Loucy (cell line): ENCODE measurements around the gene RAD50.

Experiments used
- CTCF ChIP-seq: fragments of 200-600 bp; sonication (generic); conservative IDR thresholded peaks from 2 replicates; pipeline ENCODE4 v1.5.1; 2014; ENCODE audit warnings: mild to moderate bottlenecking, antibody characterized with exemption, low read length
- EZH2phosphoT487 ChIP-seq: fragments of 200-600 bp; IDR thresholded peaks from 2 replicates; pipeline ENCODE4 v1.6.1; 2018; ENCODE audit warnings: antibody characterized with exemption, mild to moderate bottlenecking, moderate library complexity, borderline replicate concordance

DNA sequence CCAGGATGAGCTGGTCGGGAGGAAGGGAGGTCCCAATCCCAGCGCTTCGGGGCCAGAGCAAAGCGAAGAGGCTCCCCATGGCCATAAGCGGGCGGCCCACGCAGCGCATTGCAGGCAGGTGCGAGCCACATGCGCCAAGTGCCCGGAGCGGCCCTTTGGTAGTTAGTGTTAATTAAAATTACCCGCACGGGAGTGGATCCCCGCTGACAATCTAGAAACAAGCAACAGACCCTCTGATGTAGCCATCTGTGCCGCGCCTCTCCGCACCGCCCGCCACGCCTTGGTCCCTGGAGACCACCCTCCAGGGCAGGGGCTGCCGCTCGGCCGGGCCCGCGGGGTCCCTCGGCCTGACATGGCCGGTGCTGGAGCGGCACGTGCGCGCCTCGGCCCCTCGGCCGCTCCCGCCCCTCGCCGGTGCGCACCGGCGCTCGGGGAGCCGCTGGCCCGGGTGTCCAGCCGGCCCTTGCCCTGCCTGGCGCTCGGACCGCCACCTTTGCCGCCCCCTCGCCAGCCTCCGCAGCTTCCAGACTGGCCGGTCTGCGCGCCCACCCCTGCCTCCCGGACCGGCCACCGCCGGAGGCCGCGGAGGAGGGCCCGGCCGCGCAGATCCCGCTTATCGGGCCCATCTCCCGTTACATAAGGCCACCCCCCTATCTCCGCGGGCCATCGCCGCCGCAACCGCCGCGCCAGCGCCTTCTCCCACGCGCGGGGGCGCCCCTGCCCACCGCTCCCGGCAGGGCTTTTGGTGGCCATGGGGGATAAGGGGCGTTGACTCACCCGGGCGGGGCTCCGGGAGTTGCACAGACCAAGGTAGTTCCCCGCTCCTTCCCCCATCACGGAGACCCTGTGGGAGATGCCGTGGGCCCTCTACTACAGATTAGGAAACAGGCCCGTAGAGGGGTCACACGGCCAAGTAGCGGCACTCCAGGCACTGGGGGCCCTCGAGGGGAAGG is 99.3 kb downstream of the RAD50 start:
- TF ChIP-seq CTCF (no peak), EZH2phosphoT487 (no peak)
